Measurements from ENCODE around the gene CCDC85C.

CCDC85C gene

GRCh38 chr14:99515301-99516155, 88.5 kb downstream of the CCDC85C start:
- H3K27ac Mint-ChIP-seq = no peak overlapping the region
- H3K36me3 Mint-ChIP-seq = no peaks in the 10 kb centered on the region
- no peaks in the 10 kb centered on the region for H3K9me3 Mint-ChIP-seq
- H3K4me1 Mint-ChIP-seq = no peaks in the 10 kb centered on the region
- DNase-seq = peak; percentile 17
- CTCF ChIA-PET = interaction anchor here (0.9 kb wide), 1 partner anchor 88 kb away, joined by 3 read pairs; no protein-coding TSS in a partner anchor
- H3K27me3 Mint-ChIP-seq = no peaks in the 10 kb centered on the region
- H3K4me3 Mint-ChIP-seq = no peak overlapping the region

- Mint-ChIP-seq H3K27me3 (no peaks in the 10 kb centered on the region), H3K9me3 (no peaks in the 10 kb centered on the region), H3K4me3 (no peak overlapping the region), H3K4me1 (no peaks in the 10 kb centered on the region), H3K36me3 (peaks cover under 1% of the 10 kb centered on the region), H3K27ac (no peak overlapping the region)
- CTCF ChIA-PET = no interaction called here
- peak; percentile 17 for DNase-seq
Observed at GRCh38 chr14:99514552-99515300, 89.3 kb downstream of the CCDC85C start.

GRCh38 chr14:99513946-99514551, 90.0 kb downstream of the CCDC85C start:
- CTCF ChIA-PET = no interaction called here
- DNase-seq = peak; percentile 17
- H3K9me3 Mint-ChIP-seq = no peaks in the 10 kb centered on the region
- no peak overlapping the region for H3K4me3 Mint-ChIP-seq
- H3K27me3 Mint-ChIP-seq = no peaks in the 10 kb centered on the region
- H3K4me1 Mint-ChIP-seq = no peaks in the 10 kb centered on the region
- peak overlapping the region; percentile 58 for H3K27ac Mint-ChIP-seq
- peaks cover 8% of the 10 kb centered on the region for H3K36me3 Mint-ChIP-seq

- no peak overlapping the region for H3K4me3 Mint-ChIP-seq
- H3K27ac Mint-ChIP-seq = peak overlapping the region; percentile 55
- H3K4me1 Mint-ChIP-seq = no peaks in the 10 kb centered on the region
- H3K9me3 Mint-ChIP-seq = no peaks in the 10 kb centered on the region
- DNase-seq = no peak
- H3K36me3 Mint-ChIP-seq = peaks cover 12% of the 10 kb centered on the region
- CTCF ChIA-PET = no interaction called here
- no peaks in the 10 kb centered on the region for H3K27me3 Mint-ChIP-seq
Observed at GRCh38 chr14:99513183-99513694, 90.8 kb downstream of the CCDC85C start.

GRCh38 chr14:99512571-99513182, 91.3 kb downstream of the CCDC85C start:
- no peak overlapping the region for H3K4me3 Mint-ChIP-seq
- DNase-seq = peak; percentile 14
- no peaks in the 10 kb centered on the region for H3K4me1 Mint-ChIP-seq
- H3K27ac Mint-ChIP-seq = no peak overlapping the region
- H3K9me3 Mint-ChIP-seq = no peaks in the 10 kb centered on the region
- peaks cover 15% of the 10 kb centered on the region for H3K36me3 Mint-ChIP-seq
- CTCF ChIA-PET = interaction anchor here (0.7 kb wide), 1 partner anchor 609 kb away, joined by 3 read pairs; no protein-coding TSS in a partner anchor
- H3K27me3 Mint-ChIP-seq = no peaks in the 10 kb centered on the region

- no peak for DNase-seq
- CTCF ChIA-PET = interaction anchor here (0.7 kb wide), 1 partner anchor 609 kb away, joined by 3 read pairs; no protein-coding TSS in a partner anchor
Observed at GRCh38 chr14:99512110-99512449, 91.9 kb downstream of the CCDC85C start.

GRCh38 chr14:99511421-99512109, 92.4 kb downstream of the CCDC85C start:
- CTCF ChIA-PET = no interaction called here
- Mint-ChIP-seq H3K9me3 (no peaks in the 10 kb centered on the region), H3K4me3 (no peak overlapping the region), H3K36me3 (peaks cover 23% of the 10 kb centered on the region), H3K4me1 (no peaks in the 10 kb centered on the region), H3K27me3 (no peaks in the 10 kb centered on the region), H3K27ac (no peak overlapping the region)
- peak; percentile 17 for DNase-seq

More at GRCh38 chr14:99512110-99512449, 91.9 kb downstream of the CCDC85C start:
- Mint-ChIP-seq H3K4me3 (no peak overlapping the region), H3K27me3 (no peaks in the 10 kb centered on the region), H3K36me3 (peaks cover 20% of the 10 kb centered on the region), H3K27ac (no peak overlapping the region), H3K4me1 (no peaks in the 10 kb centered on the region), H3K9me3 (no peaks in the 10 kb centered on the region)

- H3K9me3 Mint-ChIP-seq = no peaks in the 10 kb centered on the region
- H3K27me3 Mint-ChIP-seq = no peaks in the 10 kb centered on the region
- H3K27ac Mint-ChIP-seq = no peak overlapping the region
- H3K36me3 Mint-ChIP-seq = peaks cover 23% of the 10 kb centered on the region
- CTCF ChIA-PET = no interaction called here
- DNase-seq = peak; percentile 19
- no peak overlapping the region for H3K4me3 Mint-ChIP-seq
- no peaks in the 10 kb centered on the region for H3K4me1 Mint-ChIP-seq
Observed at GRCh38 chr14:99510556-99511139, 93.4 kb downstream of the CCDC85C start.

GRCh38 chr14:99509871-99510555, 94.0 kb downstream of the CCDC85C start:
- DNase-seq = peak; percentile 16
- H3K27me3 Mint-ChIP-seq = no peaks in the 10 kb centered on the region
- no peaks in the 10 kb centered on the region for H3K4me1 Mint-ChIP-seq
- CTCF ChIA-PET = no interaction called here
- H3K27ac Mint-ChIP-seq = no peak overlapping the region
- H3K9me3 Mint-ChIP-seq = no peaks in the 10 kb centered on the region
- peaks cover 28% of the 10 kb centered on the region for H3K36me3 Mint-ChIP-seq
- H3K4me3 Mint-ChIP-seq = no peak overlapping the region

GRCh38 chr14:99508896-99509629, 94.9 kb downstream of the CCDC85C start:
- peaks cover 33% of the 10 kb centered on the region for H3K36me3 Mint-ChIP-seq
- CTCF ChIA-PET = no interaction called here
- no peak overlapping the region for H3K4me3 Mint-ChIP-seq
- H3K4me1 Mint-ChIP-seq = no peaks in the 10 kb centered on the region
- H3K27me3 Mint-ChIP-seq = no peaks in the 10 kb centered on the region
- DNase-seq = no peak
- peak overlapping the region; percentile 70 for H3K27ac Mint-ChIP-seq
- no peaks in the 10 kb centered on the region for H3K9me3 Mint-ChIP-seq

GRCh38 chr14:99507860-99508640, 96.0 kb downstream of the CCDC85C start:
- Mint-ChIP-seq H3K27me3 (no peaks in the 10 kb centered on the region), H3K27ac (peak overlapping the region; percentile 68), H3K9me3 (no peaks in the 10 kb centered on the region), H3K4me1 (no peaks in the 10 kb centered on the region), H3K4me3 (no peak overlapping the region), H3K36me3 (peaks cover 41% of the 10 kb centered on the region)
- CTCF ChIA-PET = no interaction called here
- no peak for DNase-seq

GRCh38 chr14:99506276-99506675, 97.7 kb downstream of the CCDC85C start:
- no peak overlapping the region for H3K27ac Mint-ChIP-seq
- no peak for DNase-seq

More at GRCh38 chr14:99506276-99506675, 97.7 kb downstream of the CCDC85C start:
- H3K4me1 Mint-ChIP-seq = no peaks in the 10 kb centered on the region
- H3K4me3 Mint-ChIP-seq = no peak overlapping the region
- no peaks in the 10 kb centered on the region for H3K9me3 Mint-ChIP-seq
- H3K36me3 Mint-ChIP-seq = peaks cover 51% of the 10 kb centered on the region
- CTCF ChIA-PET = no interaction called here
- no peaks in the 10 kb centered on the region for H3K27me3 Mint-ChIP-seq

Data from activated naive CD4-positive, alpha-beta T cell treated with anti-CD3 and anti-CD28 coated beads, Interleukin-2, amount 10 ng/mL, durations not matched to agents 7 days and 5 days (primary cell).